Activated naive CD4-positive, alpha-beta T cell treated with anti-CD3 and anti-CD28 coated beads, Interleukin-2, amount 50 U/mL, for 72 hours (primary cell): Measurements from ENCODE around the gene HS6ST2. TPM values are rescaled to one million over a fixed set of nuclear protein-coding genes. Genes with fewer than 3 reads are reported as not detected.

ENCODE experiments used
- ATAC-seq, 2 donors: fragments of 150-1000 bp; cut with Tn5 transposase; 2 replicates each; pipeline ENCODE4 v1.10.0; 2021; ENCODE audit warnings: mild to moderate bottlenecking in 2 of 2, moderate library complexity in 2 of 2
- DNase-seq, 2 donors: peaks; one replicate each; pipeline ENCODE4 v3.0.0; 2021 to 2022; ENCODE audit warnings: low spot score in 2 of 2
- H3K27ac Mint-ChIP-seq, 2 donors: one replicate each; pipeline ENCODE4 v1.8.0; 2022; ENCODE audit warnings: mild to moderate bottlenecking in 2 of 2, mixed read lengths in 2 of 2
- H3K36me3 Mint-ChIP-seq, 2 donors: one replicate each; pipeline ENCODE4 v1.8.0; 2022; ENCODE audit warnings: mixed read lengths in 2 of 2
- H3K9me3 Mint-ChIP-seq, 2 donors: one replicate each; pipeline ENCODE4 v1.8.0; 2022; ENCODE audit warnings: mixed read lengths in 2 of 2
- total RNA-seq, 2 donors: library from RNA; stranded (reverse); gene quantifications; one replicate each; pipeline ENCODE4 v1.2.3, GENCODE V29; 2022

HS6ST2 gene
- total RNA-seq, 2 donors from 2014 or later, result 0.16 to 1.8 TPM

DNA sequence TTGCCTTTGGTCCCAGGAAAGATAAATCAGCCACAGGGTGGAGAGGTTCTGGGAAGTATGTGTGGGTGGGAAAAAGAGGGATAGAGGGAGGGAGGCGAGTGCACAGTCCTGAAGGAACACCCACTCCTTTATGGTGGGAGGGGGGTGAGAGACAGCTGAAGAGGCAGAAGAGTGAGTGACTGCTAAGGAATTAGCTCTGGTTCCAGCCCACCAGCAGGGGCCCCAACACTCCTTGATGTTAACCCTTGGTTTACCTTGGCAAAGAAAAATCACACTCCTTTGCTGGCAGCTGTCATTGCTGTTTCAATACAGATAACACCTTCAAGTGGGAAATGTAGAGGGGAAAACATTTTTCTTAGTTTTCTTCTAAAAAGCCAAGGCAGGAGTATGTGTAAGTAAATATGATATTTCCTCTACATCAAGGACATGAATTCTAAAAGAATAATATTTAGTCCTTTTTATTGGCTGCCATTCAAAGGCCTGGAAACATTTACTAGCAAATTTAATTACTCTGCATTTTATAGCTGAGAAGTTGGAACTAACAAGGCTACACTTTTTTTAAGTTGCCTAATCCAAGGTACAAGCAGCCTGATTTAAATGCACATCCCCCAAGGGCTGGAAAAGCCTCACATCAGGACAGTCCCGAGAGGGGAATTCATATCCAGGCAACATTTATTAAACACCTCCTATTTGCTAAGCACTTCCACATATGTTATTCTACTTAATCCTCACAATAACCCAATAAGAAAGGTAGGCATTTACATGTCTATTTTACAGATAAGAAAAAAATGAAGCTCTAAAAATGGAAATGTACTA lies 81.7 kb downstream of the HS6ST2 start:
- Mint-ChIP-seq H3K27ac (peak overlapping the region in 1 of 2 donors; percentile 46), H3K9me3 (no peaks in the 10 kb centered on the region), H3K36me3 (no peaks in the 10 kb centered on the region)
- ATAC-seq (no peak), DNase-seq (no peak)

DNA sequence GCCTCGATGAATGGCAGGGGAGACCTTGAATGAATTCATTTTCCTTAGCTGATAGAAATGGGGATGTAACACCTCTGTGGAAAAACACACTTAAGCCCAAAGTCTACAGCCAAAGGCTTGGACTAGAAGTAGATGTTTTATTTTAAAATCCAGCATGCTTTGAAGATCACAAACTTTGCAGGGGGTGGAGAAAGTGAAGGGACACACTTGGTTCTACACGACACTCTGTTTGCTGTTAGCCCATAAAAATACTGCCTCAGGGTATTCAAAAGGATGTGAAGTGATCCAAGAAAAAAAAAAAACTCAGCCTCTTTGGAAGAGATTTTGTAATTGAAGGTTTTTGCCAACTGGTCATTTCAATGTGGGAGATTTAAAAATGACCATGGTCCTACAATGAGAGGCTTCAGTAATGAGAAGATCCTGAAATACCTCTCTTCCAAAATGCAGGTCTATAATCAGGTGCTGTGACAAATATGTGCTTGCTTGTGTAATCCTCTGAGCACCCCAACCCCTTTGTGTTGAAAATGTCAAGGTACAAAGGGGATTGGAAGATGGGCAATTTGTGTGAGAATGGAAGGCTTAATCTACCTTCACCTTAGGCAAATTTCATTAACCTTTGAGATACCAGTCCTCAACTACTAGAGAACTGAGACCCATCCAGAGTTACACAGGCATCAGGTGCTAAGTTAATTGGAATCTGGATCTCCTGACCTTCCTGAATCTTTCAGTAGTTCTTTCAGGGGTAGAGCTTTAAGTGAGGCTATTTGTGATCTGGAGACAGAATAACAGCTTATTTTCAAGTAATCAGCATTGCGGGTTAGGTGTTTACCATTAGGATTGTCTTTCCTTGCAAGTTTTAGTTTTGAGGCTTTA lies 82.5 kb downstream of the HS6ST2 start:
- Mint-ChIP-seq H3K27ac (peak overlapping the region in 1 of 2 donors; percentile 46), H3K36me3 (no peaks in the 10 kb centered on the region), H3K9me3 (no peaks in the 10 kb centered on the region)
- no peak for ATAC-seq
- no peak for DNase-seq

DNA sequence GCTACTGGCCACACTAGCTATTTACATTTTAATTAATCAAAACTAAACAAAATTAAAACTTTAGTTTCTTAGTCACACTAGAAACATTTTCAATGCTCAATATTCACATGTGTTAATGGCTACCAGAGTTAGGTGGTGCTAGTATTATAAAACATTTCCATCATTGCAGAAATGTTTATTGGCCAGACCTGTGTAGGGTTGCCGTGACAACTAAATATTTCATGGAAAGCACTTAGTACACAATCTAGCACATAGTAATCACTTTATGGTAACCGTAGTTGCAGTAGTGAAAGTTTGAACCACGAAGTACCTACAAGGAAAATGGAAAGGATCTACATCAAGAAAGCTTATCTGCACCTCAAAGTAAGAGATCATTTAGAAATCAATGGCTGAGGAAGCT lies 95.9 kb downstream of the HS6ST2 start:
- DNase-seq, result no peak
- Mint-ChIP-seq H3K9me3 (no peaks in the 10 kb centered on the region), H3K27ac (no peak overlapping the region), H3K36me3 (no peaks in the 10 kb centered on the region)
- no peak for ATAC-seq

DNA sequence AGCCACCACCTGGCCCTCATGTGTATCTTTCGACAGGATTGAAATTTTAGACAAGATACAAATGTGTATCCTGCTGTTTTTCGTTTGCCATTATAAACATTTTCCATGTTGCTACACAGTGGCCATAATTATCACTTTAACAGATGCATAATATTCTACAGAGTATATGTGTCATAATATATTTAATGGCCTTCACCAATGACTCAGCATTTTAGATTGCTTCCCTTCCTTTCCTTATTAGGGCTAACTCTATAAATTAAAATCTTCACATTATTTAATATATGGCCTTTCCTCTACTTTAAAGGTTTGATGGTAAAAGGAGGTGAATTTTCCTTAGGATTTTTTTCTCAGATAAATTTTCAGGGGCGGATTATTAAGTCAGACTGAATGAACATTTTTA lies 97.4 kb downstream of the HS6ST2 start:
- Mint-ChIP-seq H3K36me3 (no peaks in the 10 kb centered on the region), H3K27ac (no peak overlapping the region), H3K9me3 (no peaks in the 10 kb centered on the region)
- no peak for DNase-seq
- no peak for ATAC-seq

DNA sequence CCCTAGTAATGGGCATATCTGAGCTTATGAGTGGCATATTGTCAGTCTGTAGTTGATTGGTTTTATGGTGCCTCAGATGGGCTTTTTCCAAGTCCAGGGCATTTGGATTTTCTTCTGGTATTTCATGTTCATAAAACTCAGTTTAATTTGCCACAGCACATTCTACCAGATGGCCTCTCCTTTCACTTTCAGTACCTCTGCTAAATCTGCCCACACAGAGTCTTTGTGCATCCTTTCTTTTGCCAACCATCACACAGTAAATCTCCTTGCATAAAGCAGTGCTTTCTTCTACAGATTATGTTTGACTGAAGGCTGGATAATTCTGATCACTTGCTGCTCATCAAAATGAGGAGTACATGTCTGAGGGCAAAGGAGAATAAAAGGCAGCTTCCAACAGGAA lies 98.2 kb downstream of the HS6ST2 start:
- no peak overlapping the region for H3K27ac Mint-ChIP-seq

DNA sequence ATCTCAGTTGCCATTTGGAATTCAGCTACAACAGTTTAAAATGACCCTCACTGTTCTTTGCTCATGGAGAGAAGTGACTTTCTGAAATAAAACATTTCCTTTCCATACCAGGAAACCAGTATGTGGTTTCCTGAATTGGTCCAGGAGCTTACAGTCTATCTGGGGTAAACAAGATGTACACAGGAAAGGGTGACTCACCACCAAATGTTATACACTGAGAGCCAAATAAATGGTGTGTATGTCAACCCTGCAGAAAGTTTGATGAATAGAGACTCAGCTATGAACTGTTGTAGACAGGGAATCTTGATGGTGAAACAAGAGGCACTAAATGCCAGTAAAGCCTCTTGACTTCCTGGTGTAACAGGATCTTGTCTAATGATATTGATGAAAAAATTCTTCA lies 100.4 kb downstream of the HS6ST2 start:
- H3K36me3 Mint-ChIP-seq, result no peaks in the 10 kb centered on the region
- no peak overlapping the region for H3K27ac Mint-ChIP-seq
- ATAC-seq, result no peak
- DNase-seq, result no peak
- H3K9me3 Mint-ChIP-seq, result no peaks in the 10 kb centered on the region

More for the DNA sequence above, 98.2 kb downstream of the HS6ST2 start:
- ATAC-seq (no peak), DNase-seq (no peak)
- Mint-ChIP-seq H3K9me3 (no peaks in the 10 kb centered on the region), H3K36me3 (no peaks in the 10 kb centered on the region)

DNA sequence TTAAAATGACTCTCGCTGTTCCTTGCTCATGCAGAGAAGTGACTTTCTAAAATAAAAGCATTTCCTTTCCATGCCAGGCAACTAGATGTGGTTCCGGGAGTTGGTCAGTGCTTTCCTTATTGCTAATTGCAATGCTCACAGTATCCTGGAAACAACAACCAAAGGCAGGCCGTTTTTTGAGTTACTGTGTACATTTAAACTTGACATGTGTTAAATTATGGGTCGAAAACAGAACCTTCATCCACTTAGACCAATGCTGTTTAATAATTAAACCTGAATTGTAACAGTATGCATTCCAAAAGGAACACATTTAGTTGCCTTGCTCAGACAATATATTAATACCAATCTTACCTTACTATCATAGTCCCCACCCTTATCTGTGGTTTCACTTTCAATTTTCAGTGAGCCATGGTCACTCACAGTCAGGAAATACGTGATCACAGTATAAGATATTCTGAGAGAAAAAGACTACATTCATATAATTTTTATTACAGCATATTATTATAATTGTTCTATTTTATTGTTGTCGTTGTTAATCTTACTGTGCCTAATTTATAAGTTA lies 102.6 kb downstream of the HS6ST2 start:
- DNase-seq, result no peak
- no peaks in the 10 kb centered on the region for H3K36me3 Mint-ChIP-seq
- H3K9me3 Mint-ChIP-seq, result no peaks in the 10 kb centered on the region
- no peak overlapping the region for H3K27ac Mint-ChIP-seq
- no peak for ATAC-seq

DNA sequence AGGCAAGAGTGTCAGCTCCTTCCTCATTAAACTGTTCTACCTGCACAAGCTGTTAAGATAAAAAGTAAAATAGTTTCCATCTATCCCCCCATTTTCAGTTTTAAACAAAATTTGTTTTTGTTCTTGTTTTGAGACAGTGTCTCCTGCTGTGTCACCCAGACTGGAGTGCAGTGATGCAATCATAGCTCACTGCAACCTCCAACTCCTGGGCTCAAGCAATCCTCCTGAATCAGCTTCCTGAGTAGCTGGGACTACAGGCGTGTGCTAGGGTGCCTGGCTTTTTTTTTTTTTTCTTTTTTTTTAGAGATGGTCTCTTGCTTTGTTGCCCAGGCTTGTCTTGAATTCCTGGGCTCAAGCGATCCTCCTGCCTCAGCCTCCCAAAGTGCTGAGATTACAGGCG lies 105.4 kb downstream of the HS6ST2 start:
- no peak for DNase-seq
- Mint-ChIP-seq H3K27ac (no peak overlapping the region), H3K36me3 (no peaks in the 10 kb centered on the region), H3K9me3 (no peaks in the 10 kb centered on the region)
- ATAC-seq, result no peak

DNA sequence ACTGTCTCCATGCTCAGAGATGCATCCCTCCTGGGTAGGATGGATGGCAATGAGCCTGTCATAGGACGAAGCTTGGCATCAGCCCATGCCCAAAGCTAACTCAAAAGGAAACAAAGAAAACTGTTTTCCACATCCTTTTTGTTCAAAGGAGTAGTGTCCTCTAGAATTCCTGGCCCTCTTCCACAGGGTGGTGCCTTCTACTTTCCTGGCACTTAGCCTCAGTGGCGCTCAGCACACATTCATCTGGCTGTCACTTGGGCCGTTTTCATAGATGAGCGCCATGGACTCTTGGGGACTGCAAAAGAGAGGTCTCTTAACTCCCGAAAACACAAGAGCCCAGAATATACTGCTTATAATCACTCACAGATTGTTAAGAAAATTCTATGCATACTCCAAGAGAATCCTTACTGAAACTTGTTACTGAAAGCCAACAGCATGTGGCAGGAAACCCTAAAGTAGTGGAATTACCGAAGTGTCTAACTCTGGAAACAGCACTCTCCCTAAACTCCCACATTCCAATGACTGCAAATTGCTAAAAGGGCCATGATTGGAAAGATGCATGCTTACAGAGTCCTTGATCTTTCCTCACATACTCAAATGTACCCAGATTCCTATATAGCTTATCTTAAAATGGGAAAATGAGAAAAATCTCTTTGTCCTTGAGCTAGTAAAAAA lies 110.0 kb downstream of the HS6ST2 start:
- Mint-ChIP-seq H3K9me3 (no peaks in the 10 kb centered on the region), H3K27ac (no peak overlapping the region), H3K36me3 (no peaks in the 10 kb centered on the region)
- DNase-seq (no peak), ATAC-seq (no peak)

DNA sequence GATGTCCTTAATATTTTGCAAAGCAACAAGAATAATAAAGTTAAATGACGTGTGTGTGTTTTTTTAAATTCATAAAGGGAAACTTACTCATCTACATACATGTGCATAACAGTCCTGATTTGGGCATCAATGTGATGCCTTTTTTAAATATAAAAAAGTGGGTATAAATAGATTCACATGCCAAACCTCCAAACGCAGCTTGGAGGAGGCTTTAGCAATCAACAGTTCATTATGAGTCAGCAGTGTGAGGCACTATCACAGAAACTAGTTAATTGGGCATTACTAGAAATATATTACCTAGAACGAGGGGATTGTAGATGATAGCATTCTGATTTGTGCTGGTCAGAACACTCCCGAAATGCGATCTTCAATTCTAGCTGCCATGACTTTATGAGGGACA lies 115.1 kb downstream of the HS6ST2 start:
- Mint-ChIP-seq H3K36me3 (no peaks in the 10 kb centered on the region), H3K9me3 (no peaks in the 10 kb centered on the region), H3K27ac (no peak overlapping the region)
- DNase-seq, result no peak
- ATAC-seq, result no peak

DNA sequence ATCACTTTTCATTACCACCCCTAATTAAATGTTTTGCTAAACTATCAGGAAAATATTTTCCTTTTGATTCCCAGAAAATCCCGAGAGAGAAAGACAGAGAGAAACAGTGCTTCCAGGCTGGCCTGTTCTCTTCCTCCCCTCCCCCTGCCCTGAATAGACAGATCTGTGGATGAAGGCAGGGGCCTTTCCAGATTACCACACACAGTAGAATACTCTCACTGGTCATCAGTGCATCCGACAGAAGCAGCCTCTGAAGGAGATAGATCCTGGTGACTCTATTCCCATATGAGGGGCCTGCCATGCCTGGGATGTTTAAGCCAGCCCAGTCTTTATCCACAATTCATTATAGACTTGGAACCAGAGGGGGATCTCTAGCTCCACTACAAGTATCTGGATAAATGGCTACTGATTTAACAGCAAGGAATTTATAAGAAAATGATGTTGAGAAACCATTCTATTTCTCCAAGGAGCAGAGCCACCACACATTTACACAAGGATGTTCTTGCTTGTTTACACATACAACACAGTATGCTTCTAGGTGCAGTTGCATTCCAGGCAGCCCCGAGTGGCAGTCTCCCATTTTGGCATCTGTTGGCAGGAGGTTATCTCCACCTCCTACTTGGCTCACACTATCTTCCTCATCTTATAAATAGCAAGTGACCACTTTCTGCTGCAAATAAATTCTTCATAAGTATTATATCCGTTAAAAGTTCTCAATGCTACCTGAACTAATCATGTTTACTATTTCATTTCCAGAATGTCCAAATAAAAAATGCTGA lies 115.8 kb downstream of the HS6ST2 start:
- H3K27ac Mint-ChIP-seq, result no peak overlapping the region
- no peak for ATAC-seq
- H3K36me3 Mint-ChIP-seq, result no peaks in the 10 kb centered on the region
- DNase-seq, result no peak
- no peaks in the 10 kb centered on the region for H3K9me3 Mint-ChIP-seq

DNA sequence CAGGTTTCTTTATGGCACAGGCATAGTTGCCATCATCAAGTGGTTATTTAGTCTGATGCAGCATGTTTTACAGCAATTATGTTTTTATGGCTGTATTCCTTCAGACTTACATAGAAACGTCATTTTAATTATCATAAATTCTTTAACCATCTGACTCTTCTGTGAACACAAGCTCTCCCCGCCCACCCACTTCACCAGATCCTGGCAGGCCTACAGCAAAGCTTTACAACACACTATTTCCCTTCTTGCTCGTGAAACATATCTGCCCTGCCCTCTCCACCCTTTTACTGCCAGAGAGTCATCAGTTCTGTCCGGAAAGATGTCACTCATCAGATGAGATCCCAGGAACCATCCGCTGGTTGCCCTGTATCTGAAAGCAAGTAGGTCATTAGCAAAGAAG lies 120.5 kb downstream of the HS6ST2 start:
- no peaks in the 10 kb centered on the region for H3K36me3 Mint-ChIP-seq
- no peak overlapping the region for H3K27ac Mint-ChIP-seq
- no peaks in the 10 kb centered on the region for H3K9me3 Mint-ChIP-seq
- no peak for ATAC-seq
- no peak for DNase-seq

DNA sequence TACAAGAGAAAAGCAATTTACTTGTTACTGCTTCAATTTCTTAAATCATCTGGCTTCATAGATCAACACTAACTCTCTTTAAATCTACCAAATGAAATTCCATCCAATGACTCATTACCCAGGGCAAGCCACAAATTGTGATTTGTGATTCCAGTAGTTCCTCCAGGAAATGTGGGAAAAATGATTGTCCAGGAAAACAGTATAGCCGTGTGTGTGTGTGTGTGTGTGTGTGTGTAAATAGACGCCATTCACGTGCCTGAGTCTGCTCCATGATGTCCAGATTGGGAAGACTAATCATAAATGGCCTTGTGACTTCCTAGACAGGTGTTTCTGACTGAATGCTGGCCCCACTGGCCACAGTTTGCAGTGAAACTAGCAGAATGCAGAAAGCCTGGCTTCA lies 121.3 kb downstream of the HS6ST2 start:
- ATAC-seq, result no peak
- no peaks in the 10 kb centered on the region for H3K9me3 Mint-ChIP-seq
- DNase-seq, result no peak
- no peaks in the 10 kb centered on the region for H3K36me3 Mint-ChIP-seq
- no peak overlapping the region for H3K27ac Mint-ChIP-seq

DNA sequence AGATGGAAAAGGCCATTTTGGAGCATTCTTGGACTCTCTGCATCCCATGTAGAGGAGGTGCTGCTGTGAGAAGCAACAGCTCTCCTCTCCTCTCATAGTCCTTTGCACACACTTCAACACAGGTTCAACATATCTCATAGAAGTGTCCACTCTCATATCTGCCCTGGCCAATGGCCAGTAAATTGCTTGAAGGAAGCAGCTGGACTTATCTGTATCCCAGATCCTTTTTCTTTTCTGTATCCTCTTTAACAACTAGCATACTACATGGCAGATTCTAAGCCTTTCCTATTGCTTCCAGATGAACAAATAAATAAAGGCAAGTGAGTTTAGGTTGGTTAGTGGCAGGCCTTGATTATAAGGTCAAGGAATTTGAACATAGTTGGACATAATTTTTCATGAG lies 122.0 kb downstream of the HS6ST2 start:
- ATAC-seq, result no peak
- Mint-ChIP-seq H3K27ac (no peak overlapping the region), H3K9me3 (no peaks in the 10 kb centered on the region), H3K36me3 (no peaks in the 10 kb centered on the region)
- no peak for DNase-seq

DNA sequence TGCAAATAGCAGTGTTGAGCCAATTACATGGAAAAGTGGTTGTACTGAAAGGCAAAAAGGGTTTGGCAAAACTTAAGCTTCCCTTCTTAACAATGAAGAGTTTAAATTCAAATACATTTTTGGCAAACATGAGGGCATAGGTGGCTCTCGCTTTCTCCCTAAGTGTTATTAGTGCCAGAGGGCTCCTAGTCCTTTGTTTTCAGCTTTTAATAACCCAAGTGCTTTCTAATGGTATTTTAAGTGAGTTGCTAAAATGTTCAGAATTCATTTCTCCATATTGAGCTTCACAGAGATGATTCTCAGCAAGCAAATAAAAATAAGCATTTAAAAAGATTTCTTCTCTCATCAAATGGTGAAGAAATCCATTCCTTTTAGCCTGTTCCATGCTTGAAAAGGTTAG lies 123.7 kb downstream of the HS6ST2 start:
- H3K9me3 Mint-ChIP-seq, result no peaks in the 10 kb centered on the region
- DNase-seq (no peak), ATAC-seq (no peak)
- no peaks in the 10 kb centered on the region for H3K36me3 Mint-ChIP-seq
- no peak overlapping the region for H3K27ac Mint-ChIP-seq

DNA sequence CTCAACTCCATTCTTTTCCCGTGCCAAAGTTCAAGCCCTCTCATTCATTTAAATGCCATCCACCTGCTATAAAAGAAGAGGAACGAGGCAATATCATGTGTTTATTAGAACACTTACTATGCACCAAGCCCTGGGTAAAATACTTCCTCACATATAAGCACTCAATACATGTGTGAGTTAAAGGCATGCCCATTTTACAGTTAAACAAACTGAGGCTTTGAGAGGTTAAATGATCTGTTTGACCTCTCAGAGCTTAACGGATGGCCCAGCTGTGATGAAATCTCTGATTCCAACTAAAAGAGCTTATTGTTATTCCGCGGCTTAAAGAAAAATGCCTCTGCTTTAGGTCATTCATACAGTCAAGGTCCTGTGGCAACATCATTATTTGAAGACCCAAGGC lies 124.3 kb downstream of the HS6ST2 start:
- Mint-ChIP-seq H3K9me3 (no peaks in the 10 kb centered on the region), H3K36me3 (no peaks in the 10 kb centered on the region), H3K27ac (no peak overlapping the region)
- DNase-seq, result no peak
- no peak for ATAC-seq
